K562 (cell line): ENCODE results near the gene TNFRSF6B. TPM values are rescaled to one million over a fixed set of nuclear protein-coding genes. Genes with fewer than 3 reads are reported as not detected.

Source experiments
- ADNP ChIP-seq: fragments of 200-800 bp; sonication (Bioruptor generic); IDR thresholded peaks from 2 replicates; pipeline ENCODE4 v1.6.1; 2016; ENCODE audit warnings: missing genetic modification characterization, missing compliant biosample characterization
- HDAC8 ChIP-seq: fragments of 450-650 bp; IDR thresholded peaks from 2 replicates; pipeline ENCODE4 v1.6.1; 2016; ENCODE audit warnings: mild to moderate bottlenecking, missing genetic modification characterization, moderate library complexity, missing compliant biosample characterization
- HEY1 ChIP-seq: fragments of 250-450 bp; sonication (Bioruptor Pico); IDR thresholded peaks from 2 replicates; pipeline ENCODE4 v1.5.0; 2020; ENCODE audit warnings: mild to moderate bottlenecking, moderate library complexity, borderline replicate concordance
- IRF2 ChIP-seq: sonication (generic); formaldehyde crosslinking; IDR thresholded peaks from 2 replicates; pipeline ENCODE4 v1.8.1; 2022; ENCODE audit warnings: mild to moderate bottlenecking, missing genetic modification reagents
- L3MBTL2 ChIP-seq: fragments of 450-650 bp; IDR thresholded peaks from 2 replicates; pipeline ENCODE4 v1.6.1; 2016; ENCODE audit warnings: mild to moderate bottlenecking, moderate library complexity
- MCM5 ChIP-seq: fragments of 450-650 bp; IDR thresholded peaks from 2 replicates; pipeline ENCODE4 v1.6.1; 2016; ENCODE audit warnings: low read depth
- NR2F6 ChIP-seq: fragments of 450-650 bp; formaldehyde crosslinking; IDR thresholded peaks from 2 replicates; pipeline ENCODE4 v1.4.0; 2020; ENCODE audit warnings: mild to moderate bottlenecking
- NRF1 ChIP-seq, 2 experiments: fragments of 450-650 bp; IDR thresholded peaks in 1 of 2; conservative IDR thresholded peaks in 1 of 2; 2 replicates each; pipeline ENCODE4 v1.6.1; 2014; ENCODE audit warnings: mild to moderate bottlenecking in 2 of 2
- POLR2G ChIP-seq: fragments of 200-400 bp; formaldehyde crosslinking; IDR thresholded peaks from 2 replicates; pipeline ENCODE4 v1.6.1; 2017; ENCODE audit warnings: low read depth, mild to moderate bottlenecking, antibody characterized with exemption, low read length, moderate library complexity
- POLR3A ChIP-seq: IDR thresholded peaks from 2 replicates; pipeline ENCODE4 v1.6.1; 2011; ENCODE audit warnings: borderline replicate concordance, mild to moderate bottlenecking, moderate library complexity; ENCODE audit not compliant: insufficient read length, insufficient read depth; ENCODE audit errors: extremely low read depth
- SRSF3 ChIP-seq: fragments of 200-400 bp; formaldehyde crosslinking; IDR thresholded peaks from 2 replicates; pipeline ENCODE4 v1.6.1; 2016; ENCODE audit warnings: mild to moderate bottlenecking, low read length, moderate library complexity; ENCODE audit not compliant: insufficient read depth
- ZNF41 ChIP-seq: fragments of 250-450 bp; sonication (Bioruptor Pico); conservative IDR thresholded peaks from 2 replicates; pipeline ENCODE4 v1.4.0; 2020; ENCODE audit warnings: mild to moderate bottlenecking
- ZNF584 ChIP-seq: fragments of 200-800 bp; sonication (Bioruptor generic); IDR thresholded peaks from 2 replicates; pipeline ENCODE4 v1.6.1; 2016; ENCODE audit warnings: low read depth, mild to moderate bottlenecking, missing genetic modification characterization, missing compliant biosample characterization
- ZNF77 ChIP-seq: fragments of 250-450 bp; sonication (Bioruptor Pico); IDR thresholded peaks from 2 replicates; pipeline ENCODE4 v1.5.0; 2020
- polyA plus RNA-seq, 8 experiments: library from polyadenylated mRNA; depleted of rRNA in 4 of 8; stranded (reverse) in 5 of 8; unstranded in 3 of 8; fragments of >200 nt; fragmentation: Nextera tagmentation in 2 of 8; fragmentation: Illumina TruSeq in 1 of 8; extraction: Ambion mirVana in 2 of 8; extraction: Trizol in 1 of 8; gene quantifications; 2 replicates each; pipeline versions ENCODE4 v1.2.1 to v1.2.3, GENCODE V29; 2011 to 2014; ENCODE audit warnings: inconsistent platforms in 1 of 8, missing spikeins in 1 of 8
- total RNA-seq, 7 experiments: library from RNA; depleted of rRNA in 6 of 7; stranded (reverse); fragments of >200 nt in 6 of 7; fragmentation: Illumina TruSeq in 2 of 7; extraction: Trizol in 2 of 7; gene quantifications; 2 replicates each; pipeline versions ENCODE4 v1.2.1 to v1.2.3, GENCODE V29; 2011 to 2021; ENCODE audit warnings: low replicate concordance in 1 of 7
- TF ChIP-seq, protein P1 (sequence below): fragments of 250-450 bp; sonication (Bioruptor Pico); IDR thresholded peaks from 2 replicates; pipeline ENCODE4 v1.5.0; 2020; ENCODE audit warnings: mild to moderate bottlenecking, borderline replicate concordance
- TF ChIP-seq, protein P2 (sequence below): conservative IDR thresholded peaks from 2 replicates; pipeline ENCODE4 v1.6.1; 2011; ENCODE audit warnings: low read depth, mild to moderate bottlenecking, low read length; ENCODE audit not compliant: control insufficient read depth
- TF ChIP-seq, protein P3 (sequence below): fragments of 450-650 bp; formaldehyde crosslinking; IDR thresholded peaks from 2 replicates; pipeline ENCODE4 v1.4.0; 2022; ENCODE audit warnings: mild to moderate bottlenecking, moderate library complexity
- TF ChIP-seq, protein P4 (sequence below): IDR thresholded peaks from 2 replicates; pipeline ENCODE4 v1.6.1; 2012; ENCODE audit warnings: low read depth, low read length, improper control_type of control experiment, borderline replicate concordance
- TF ChIP-seq, protein P5 (sequence below): fragments of 200-800 bp; sonication (Bioruptor generic); IDR thresholded peaks from 2 replicates; pipeline ENCODE4 v1.6.1; 2017; ENCODE audit warnings: missing genetic modification characterization, missing compliant biosample characterization

The TNFRSF6B gene
- total and polyA plus RNA-seq, 9 of the 15 experiments (the other 6 are each of a cell fraction or from before 2014, with no cell fraction given) = 0.10 to 3.5 (median 0.32) TPM; not detected in 6

DNA sequence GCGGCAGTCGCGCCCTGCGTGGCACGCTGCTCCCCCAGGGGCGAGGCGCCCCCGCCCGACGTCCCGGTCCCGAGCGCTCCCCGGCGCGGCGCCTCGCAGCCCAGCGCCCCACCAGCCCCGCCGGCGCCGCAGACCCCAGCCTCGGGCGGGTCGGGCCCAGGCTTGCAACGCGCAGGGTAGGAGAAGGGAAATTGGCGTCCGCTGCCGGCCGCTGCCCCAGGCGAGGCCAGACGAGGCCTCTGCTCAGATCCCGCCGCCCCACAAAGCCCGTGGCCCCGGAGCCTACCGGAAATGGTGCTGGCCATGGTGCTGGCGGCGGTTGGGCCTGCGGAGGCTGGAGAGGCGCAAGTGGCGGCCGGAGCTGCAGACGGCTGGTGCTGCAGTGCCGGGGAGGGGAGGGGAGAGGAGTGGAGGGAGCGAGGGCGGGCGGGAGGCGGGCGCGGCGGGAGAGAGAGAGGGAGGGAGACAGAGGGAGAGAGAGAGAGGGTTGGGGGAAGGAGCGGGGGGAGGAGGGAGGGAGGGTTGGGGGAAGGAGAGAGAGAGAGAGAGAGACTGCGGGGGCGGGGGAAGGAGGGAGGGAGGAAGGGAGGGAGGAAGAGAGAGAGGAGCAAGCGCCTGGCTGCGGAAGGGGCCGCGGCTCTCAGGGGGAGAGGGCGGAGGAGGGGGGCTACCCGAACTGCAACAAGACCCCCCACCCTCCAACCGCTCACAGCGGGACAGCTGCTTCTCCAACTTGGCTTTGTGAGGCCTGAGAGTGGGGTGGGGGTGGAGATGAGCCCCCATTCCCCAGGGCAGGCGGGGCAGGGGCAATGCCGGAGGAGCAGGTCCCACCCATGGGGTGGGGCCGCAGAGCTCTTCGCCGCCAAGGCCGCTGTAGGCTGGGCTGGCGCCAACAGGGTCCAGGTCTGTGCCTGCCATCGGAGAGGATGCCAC is 43.1 kb upstream of the TNFRSF6B start, which contains the start of gene STMN3 (continued):
- no peak for TF ChIP-seq NR2F6 (CRISPR knock-in tag)
- TF ChIP-seq HDAC8 (tag) = no peak
- no peak for TF ChIP-seq ADNP
- peak; percentile 46 to 66; a peak in 3 of 4 replicates for TF ChIP-seq NRF1 (conservative IDR thresholded peaks at IDR 0.05 in 1 of 2, IDR thresholded peaks at IDR 0.05 in 1 of 2)
- TF ChIP-seq, protein P1, sequence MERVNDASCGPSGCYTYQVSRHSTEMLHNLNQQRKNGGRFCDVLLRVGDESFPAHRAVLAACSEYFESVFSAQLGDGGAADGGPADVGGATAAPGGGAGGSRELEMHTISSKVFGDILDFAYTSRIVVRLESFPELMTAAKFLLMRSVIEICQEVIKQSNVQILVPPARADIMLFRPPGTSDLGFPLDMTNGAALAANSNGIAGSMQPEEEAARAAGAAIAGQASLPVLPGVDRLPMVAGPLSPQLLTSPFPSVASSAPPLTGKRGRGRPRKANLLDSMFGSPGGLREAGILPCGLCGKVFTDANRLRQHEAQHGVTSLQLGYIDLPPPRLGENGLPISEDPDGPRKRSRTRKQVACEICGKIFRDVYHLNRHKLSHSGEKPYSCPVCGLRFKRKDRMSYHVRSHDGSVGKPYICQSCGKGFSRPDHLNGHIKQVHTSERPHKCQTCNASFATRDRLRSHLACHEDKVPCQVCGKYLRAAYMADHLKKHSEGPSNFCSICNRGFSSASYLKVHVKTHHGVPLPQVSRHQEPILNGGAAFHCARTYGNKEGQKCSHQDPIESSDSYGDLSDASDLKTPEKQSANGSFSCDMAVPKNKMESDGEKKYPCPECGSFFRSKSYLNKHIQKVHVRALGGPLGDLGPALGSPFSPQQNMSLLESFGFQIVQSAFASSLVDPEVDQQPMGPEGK (CRISPR knock-in tag) = no peak
- TF ChIP-seq HEY1 = no peak
- TF ChIP-seq ZNF584 (CRISPR knock-in tag) = 0 out of 2 replicates have a peak, but pooled peaks have one; percentile 2
- TF ChIP-seq, protein P2, sequence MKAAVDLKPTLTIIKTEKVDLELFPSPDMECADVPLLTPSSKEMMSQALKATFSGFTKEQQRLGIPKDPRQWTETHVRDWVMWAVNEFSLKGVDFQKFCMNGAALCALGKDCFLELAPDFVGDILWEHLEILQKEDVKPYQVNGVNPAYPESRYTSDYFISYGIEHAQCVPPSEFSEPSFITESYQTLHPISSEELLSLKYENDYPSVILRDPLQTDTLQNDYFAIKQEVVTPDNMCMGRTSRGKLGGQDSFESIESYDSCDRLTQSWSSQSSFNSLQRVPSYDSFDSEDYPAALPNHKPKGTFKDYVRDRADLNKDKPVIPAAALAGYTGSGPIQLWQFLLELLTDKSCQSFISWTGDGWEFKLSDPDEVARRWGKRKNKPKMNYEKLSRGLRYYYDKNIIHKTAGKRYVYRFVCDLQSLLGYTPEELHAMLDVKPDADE = peak; percentile 96
- TF ChIP-seq POLR3A = no peak
- TF ChIP-seq, protein P3, sequence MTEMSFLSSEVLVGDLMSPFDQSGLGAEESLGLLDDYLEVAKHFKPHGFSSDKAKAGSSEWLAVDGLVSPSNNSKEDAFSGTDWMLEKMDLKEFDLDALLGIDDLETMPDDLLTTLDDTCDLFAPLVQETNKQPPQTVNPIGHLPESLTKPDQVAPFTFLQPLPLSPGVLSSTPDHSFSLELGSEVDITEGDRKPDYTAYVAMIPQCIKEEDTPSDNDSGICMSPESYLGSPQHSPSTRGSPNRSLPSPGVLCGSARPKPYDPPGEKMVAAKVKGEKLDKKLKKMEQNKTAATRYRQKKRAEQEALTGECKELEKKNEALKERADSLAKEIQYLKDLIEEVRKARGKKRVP = no peak
- no peak for TF ChIP-seq SRSF3
- TF ChIP-seq L3MBTL2 = peak; percentile 55
- TF ChIP-seq, protein P4, sequence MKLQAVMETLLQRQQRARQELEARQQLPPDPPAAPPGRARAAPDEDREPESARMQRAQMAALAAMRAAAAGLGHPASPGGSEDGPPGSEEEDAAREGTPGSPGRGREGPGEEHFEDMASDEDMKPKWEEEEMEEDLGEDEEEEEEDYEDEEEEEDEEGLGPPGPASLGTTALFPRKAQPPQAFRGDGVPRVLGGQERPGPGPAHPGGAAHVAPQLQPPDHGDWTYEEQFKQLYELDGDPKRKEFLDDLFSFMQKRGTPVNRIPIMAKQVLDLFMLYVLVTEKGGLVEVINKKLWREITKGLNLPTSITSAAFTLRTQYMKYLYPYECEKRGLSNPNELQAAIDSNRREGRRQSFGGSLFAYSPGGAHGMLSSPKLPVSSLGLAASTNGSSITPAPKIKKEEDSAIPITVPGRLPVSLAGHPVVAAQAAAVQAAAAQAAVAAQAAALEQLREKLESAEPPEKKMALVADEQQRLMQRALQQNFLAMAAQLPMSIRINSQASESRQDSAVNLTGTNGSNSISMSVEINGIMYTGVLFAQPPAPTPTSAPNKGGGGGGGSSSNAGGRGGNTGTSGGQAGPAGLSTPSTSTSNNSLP = no peak
- TF ChIP-seq ZNF77 = no peak
- no peak for TF ChIP-seq ZNF41 (CRISPR knock-in tag)
- TF ChIP-seq, protein P5, sequence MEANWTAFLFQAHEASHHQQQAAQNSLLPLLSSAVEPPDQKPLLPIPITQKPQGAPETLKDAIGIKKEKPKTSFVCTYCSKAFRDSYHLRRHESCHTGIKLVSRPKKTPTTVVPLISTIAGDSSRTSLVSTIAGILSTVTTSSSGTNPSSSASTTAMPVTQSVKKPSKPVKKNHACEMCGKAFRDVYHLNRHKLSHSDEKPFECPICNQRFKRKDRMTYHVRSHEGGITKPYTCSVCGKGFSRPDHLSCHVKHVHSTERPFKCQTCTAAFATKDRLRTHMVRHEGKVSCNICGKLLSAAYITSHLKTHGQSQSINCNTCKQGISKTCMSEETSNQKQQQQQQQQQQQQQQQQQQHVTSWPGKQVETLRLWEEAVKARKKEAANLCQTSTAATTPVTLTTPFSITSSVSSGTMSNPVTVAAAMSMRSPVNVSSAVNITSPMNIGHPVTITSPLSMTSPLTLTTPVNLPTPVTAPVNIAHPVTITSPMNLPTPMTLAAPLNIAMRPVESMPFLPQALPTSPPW (CRISPR knock-in tag) = peak; percentile 99
- no peak for TF ChIP-seq IRF2 (CRISPR knock-in tag)
- no peak for TF ChIP-seq MCM5
- TF ChIP-seq POLR2G = peak; percentile 73
